ENCODE data around the gene ALK. TPM values are rescaled to one million over a fixed set of nuclear protein-coding genes. Genes with fewer than 3 reads are reported as not detected.

ALK gene
- total RNA-seq, 1 donor from 2014 or later = not detected

DNA sequence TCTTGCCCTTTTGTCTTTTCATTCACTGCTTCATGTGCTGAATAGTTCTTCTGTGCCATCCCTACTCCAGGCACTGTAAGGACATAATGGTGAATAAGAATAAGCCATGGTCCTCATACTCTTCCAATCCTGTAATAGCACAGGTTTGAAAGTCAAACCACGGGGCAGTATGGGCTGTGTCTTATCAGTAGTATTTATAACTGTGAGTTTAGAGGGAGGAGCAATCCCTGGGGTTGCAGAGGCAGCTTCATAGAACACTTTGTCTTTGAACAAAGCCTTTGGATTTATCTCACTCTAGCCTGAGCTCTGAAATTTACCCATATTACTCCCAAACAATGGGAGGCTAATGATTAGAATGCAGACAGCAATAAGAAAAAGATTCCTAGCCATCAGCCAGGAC is 30.2 kb upstream of the ALK start:
- FAIRE-seq = no peak
- DNase-seq (ENCODE audit: low read depth) = no peak
- no peak overlapping the region for H3K4me3 ChIP-seq (ENCODE audit: low read depth, low read length)
- TF ChIP-seq, protein P1, sequence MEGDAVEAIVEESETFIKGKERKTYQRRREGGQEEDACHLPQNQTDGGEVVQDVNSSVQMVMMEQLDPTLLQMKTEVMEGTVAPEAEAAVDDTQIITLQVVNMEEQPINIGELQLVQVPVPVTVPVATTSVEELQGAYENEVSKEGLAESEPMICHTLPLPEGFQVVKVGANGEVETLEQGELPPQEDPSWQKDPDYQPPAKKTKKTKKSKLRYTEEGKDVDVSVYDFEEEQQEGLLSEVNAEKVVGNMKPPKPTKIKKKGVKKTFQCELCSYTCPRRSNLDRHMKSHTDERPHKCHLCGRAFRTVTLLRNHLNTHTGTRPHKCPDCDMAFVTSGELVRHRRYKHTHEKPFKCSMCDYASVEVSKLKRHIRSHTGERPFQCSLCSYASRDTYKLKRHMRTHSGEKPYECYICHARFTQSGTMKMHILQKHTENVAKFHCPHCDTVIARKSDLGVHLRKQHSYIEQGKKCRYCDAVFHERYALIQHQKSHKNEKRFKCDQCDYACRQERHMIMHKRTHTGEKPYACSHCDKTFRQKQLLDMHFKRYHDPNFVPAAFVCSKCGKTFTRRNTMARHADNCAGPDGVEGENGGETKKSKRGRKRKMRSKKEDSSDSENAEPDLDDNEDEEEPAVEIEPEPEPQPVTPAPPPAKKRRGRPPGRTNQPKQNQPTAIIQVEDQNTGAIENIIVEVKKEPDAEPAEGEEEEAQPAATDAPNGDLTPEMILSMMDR (IDR thresholded peaks at IDR 0.05; ENCODE audit: insufficient read depth, low read length, severe bottlenecking) = no peak
- no peaks in the 10 kb centered on the region for H3K36me3 ChIP-seq (ENCODE audit: control insufficient read depth, insufficient read depth, low read length)
- H3K27me3 ChIP-seq (ENCODE audit: control insufficient read depth, insufficient read depth, low read length) = no peaks in the 10 kb centered on the region

DNA sequence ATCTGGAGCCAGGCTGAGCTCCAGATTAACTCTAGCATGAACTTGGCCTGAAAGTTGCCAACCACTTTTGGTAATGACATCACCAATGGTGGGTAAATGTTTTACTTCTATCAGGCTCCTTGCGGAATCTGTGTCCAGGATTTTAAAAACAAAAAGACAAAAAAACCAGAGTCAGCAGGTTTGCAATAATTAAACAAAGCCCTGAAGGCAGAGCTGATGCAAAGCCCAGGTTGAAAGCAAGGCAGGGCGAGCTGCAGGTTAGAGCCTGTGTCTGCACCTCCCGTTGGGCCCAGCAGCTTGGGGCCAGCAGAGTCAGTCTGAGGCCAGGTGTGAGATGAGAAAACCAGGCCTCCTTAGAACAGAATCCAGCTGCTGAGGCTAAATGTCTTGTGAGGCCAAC is 29.1 kb upstream of the ALK start:
- FAIRE-seq = no peak
- no peaks in the 10 kb centered on the region for H3K36me3 ChIP-seq (ENCODE audit: control insufficient read depth, insufficient read depth, low read length)
- DNase-seq (ENCODE audit: low read depth) = peak; percentile 3
- no peaks in the 10 kb centered on the region for H3K27me3 ChIP-seq (ENCODE audit: control insufficient read depth, insufficient read depth, low read length)
- TF ChIP-seq, protein P1 (IDR thresholded peaks at IDR 0.05; ENCODE audit: insufficient read depth, low read length, severe bottlenecking) = no peak
- no peak overlapping the region for H3K4me3 ChIP-seq (ENCODE audit: low read depth, low read length)

DNA sequence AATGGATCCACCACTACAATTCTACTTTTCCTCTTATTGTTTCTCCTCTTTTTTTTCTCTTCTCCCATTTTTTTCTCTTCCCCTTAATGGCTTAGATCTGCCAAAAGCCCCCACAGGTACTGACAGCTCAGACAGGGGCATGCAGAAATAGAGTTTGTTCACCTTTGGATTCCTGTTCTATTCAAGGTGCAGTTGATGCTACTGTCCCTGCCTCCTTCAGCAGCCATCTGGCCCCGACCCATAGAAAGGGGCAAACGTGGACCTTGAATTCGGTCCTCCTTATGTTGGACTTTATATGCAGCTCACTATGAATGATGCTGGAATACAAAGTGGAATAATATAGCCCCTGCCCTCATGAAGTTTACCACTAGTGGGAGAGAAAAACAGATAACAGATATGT is 27.7 kb upstream of the ALK start:
- no peaks in the 10 kb centered on the region for H3K27me3 ChIP-seq (ENCODE audit: control insufficient read depth, insufficient read depth, low read length)
- H3K36me3 ChIP-seq (ENCODE audit: control insufficient read depth, insufficient read depth, low read length) = no peaks in the 10 kb centered on the region
- DNase-seq (ENCODE audit: low read depth) = no peak
- FAIRE-seq = no peak
- TF ChIP-seq, protein P1 (IDR thresholded peaks at IDR 0.05; ENCODE audit: insufficient read depth, low read length, severe bottlenecking) = no peak
- H3K4me3 ChIP-seq (ENCODE audit: low read depth, low read length) = no peak overlapping the region

DNA sequence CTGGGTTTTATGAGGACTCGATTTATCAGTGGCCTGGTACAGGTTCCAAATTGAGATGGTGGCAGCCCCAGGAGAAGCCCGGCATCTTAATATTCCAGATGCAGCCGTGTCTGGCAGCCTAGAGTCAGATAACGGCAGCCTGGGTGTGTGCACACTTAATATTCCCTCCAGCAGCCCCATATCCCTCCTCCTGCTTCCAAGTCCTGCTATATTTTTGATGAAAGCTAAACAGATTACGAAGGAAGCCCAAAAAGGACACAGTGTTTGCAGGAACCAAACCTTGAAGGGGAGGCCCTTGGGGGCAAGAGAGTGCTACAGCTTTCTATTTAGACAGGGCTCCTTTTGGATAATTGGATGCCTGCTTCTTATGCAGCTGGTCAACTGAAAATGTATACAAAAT is 25.1 kb upstream of the ALK start:
- H3K4me3 ChIP-seq (ENCODE audit: low read depth, low read length) = no peak overlapping the region
- FAIRE-seq = no peak
- no peaks in the 10 kb centered on the region for H3K36me3 ChIP-seq (ENCODE audit: control insufficient read depth, insufficient read depth, low read length)
- TF ChIP-seq, protein P1 (IDR thresholded peaks at IDR 0.05; ENCODE audit: insufficient read depth, low read length, severe bottlenecking) = no peak
- no peak for DNase-seq (ENCODE audit: low read depth)
- H3K27me3 ChIP-seq (ENCODE audit: control insufficient read depth, insufficient read depth, low read length) = no peaks in the 10 kb centered on the region

DNA sequence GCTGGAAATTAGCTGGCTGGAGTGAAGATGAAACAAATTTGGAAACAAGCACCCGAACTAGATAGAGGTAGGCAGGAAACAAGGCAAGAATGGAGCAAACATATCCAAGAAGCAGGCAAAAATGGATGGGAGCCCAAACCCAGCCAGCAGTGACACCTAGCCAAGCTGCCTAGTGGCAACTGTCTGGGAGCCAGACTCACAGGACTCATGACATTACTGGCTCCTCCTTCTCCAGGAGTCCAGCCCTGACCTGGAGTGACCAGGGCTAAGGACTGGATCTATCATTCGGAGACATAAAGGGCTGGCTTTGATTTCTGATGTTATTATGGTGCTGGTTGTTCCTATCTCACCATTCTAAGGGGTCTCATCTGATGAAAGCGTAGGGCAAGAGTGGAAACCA is 21.3 kb upstream of the ALK start:
- DNase-seq (ENCODE audit: low read depth) (no peak), FAIRE-seq (no peak)
- Histone ChIP-seq H3K27me3 (ENCODE audit: control insufficient read depth, insufficient read depth, low read length) (no peaks in the 10 kb centered on the region), H3K36me3 (ENCODE audit: control insufficient read depth, insufficient read depth, low read length) (no peaks in the 10 kb centered on the region), H3K4me3 (ENCODE audit: low read depth, low read length) (no peak overlapping the region)
- TF ChIP-seq, protein P1 (IDR thresholded peaks at IDR 0.05; ENCODE audit: insufficient read depth, low read length, severe bottlenecking) = no peak

DNA sequence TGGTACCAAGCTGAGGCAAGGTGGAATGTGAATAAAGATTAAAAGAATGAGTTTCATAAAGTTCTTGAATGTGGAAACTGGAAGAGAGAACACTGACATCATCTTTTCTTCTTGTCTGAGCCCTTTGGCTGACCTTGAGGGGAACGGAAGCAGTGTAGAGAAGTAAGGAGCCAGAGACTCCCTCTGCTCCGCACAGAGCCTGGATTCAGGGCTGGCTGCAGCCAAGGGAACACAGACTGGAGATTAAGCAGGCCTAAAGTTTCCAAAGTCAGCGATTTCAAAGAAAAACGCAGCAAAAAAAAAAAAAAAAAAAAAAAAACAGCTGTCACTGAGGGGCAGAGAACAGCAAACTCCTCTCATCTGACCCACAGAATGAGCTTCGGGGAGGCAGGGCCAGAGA is 19.3 kb upstream of the ALK start:
- TF ChIP-seq, protein P1 (IDR thresholded peaks at IDR 0.05; ENCODE audit: insufficient read depth, low read length, severe bottlenecking) = no peak
- Histone ChIP-seq H3K4me3 (ENCODE audit: low read depth, low read length) (no peak overlapping the region), H3K27me3 (ENCODE audit: control insufficient read depth, insufficient read depth, low read length) (no peaks in the 10 kb centered on the region), H3K36me3 (ENCODE audit: control insufficient read depth, insufficient read depth, low read length) (no peaks in the 10 kb centered on the region)
- FAIRE-seq = no peak
- no peak for DNase-seq (ENCODE audit: low read depth)
